OCI-LY1 (cell line): Measurements from ENCODE around the gene CFAP97D2.

Experiments used
- H2AFZ ChIP-seq: fragments of 200-600 bp; sonication (generic), shearing (Covaris generic); 2 replicates; pipeline ENCODE4 v1.6.0; 2014; ENCODE audit warnings: antibody characterized with exemption, mild to moderate bottlenecking, low read length
- H3F3A ChIP-seq: fragments of 200-600 bp; sonication (generic), shearing (Covaris generic); 2 replicates; pipeline ENCODE4 v1.6.0; 2014; ENCODE audit warnings: mild to moderate bottlenecking, antibody characterized with exemption, low read length, moderate library complexity; ENCODE audit not compliant: insufficient read depth
- H3K27ac ChIP-seq: fragments of 200-600 bp; sonication (generic); 2 replicates; pipeline ENCODE4 v1.5.1; 2014; ENCODE audit warnings: low read length, mixed run types, mild to moderate bottlenecking, low read depth; ENCODE audit not compliant: poor library complexity, severe bottlenecking
- H3K27me3 ChIP-seq: fragments of 200-600 bp; sonication (generic); 2 replicates; pipeline ENCODE4 v1.6.0; 2014; ENCODE audit warnings: antibody characterized with exemption, mild to moderate bottlenecking, low read length, moderate library complexity; ENCODE audit not compliant: insufficient read depth
- H3K36me3 ChIP-seq: fragments of 200-600 bp; sonication (generic); 2 replicates; pipeline ENCODE4 v1.6.1; 2014; ENCODE audit warnings: mild to moderate bottlenecking, antibody characterized with exemption, low read length, moderate library complexity, mixed read lengths; ENCODE audit not compliant: insufficient read depth
- H3K4me1 ChIP-seq: fragments of 200-600 bp; sonication (generic); 2 replicates; pipeline ENCODE4 v1.5.1; 2014; ENCODE audit warnings: mild to moderate bottlenecking, low read length, moderate library complexity; ENCODE audit not compliant: insufficient read depth, severe bottlenecking
- H3K4me2 ChIP-seq: fragments of 200-600 bp; sonication (generic), shearing (Covaris generic); 2 replicates; pipeline ENCODE4 v1.6.1; 2014; ENCODE audit warnings: low read length
- H3K4me3 ChIP-seq: fragments of 200-600 bp; sonication (generic); 2 replicates; pipeline ENCODE4 v1.5.1; 2014; ENCODE audit warnings: low read length, low read depth, mild to moderate bottlenecking, mixed read lengths; ENCODE audit not compliant: poor library complexity, severe bottlenecking
- H3K79me2 ChIP-seq: fragments of 200-600 bp; shearing (Covaris generic); 2 replicates; pipeline ENCODE4 v1.6.1; 2016; ENCODE audit warnings: mixed run types, low read length, mixed read lengths; ENCODE audit not compliant: insufficient read depth
- H3K9ac ChIP-seq: fragments of 200-600 bp; sonication (generic), shearing (Covaris generic); 2 replicates; pipeline ENCODE4 v1.6.1; 2014; ENCODE audit warnings: mild to moderate bottlenecking, low read length, mixed read lengths
- H3K9me2 ChIP-seq: fragments of 200-600 bp; sonication (generic), shearing (Covaris generic); 2 replicates; pipeline ENCODE4 v1.6.1; 2014; ENCODE audit warnings: low read depth, mild to moderate bottlenecking, low read length, mixed read lengths
- H3K9me3 ChIP-seq: fragments of 200-600 bp; shearing (Covaris generic); 2 replicates; pipeline ENCODE4 v1.6.1; 2014; ENCODE audit warnings: low read length, mixed read lengths
- H4K20me1 ChIP-seq: fragments of 200-600 bp; sonication (generic), shearing (Covaris generic); 2 replicates; pipeline ENCODE4 v1.6.0; 2016; ENCODE audit warnings: mild to moderate bottlenecking, low read length; ENCODE audit not compliant: insufficient read depth
- EZH2 ChIP-seq: fragments of 200-600 bp; sonication (generic), shearing (Covaris generic); IDR thresholded peaks from 2 replicates; pipeline ENCODE4 v1.8.0; 2017; ENCODE audit warnings: borderline replicate concordance, mixed run types, mild to moderate bottlenecking, antibody characterized with exemption, low read length, moderate library complexity, mixed read lengths
- TF ChIP-seq, protein P1 (sequence below): fragments of 200-600 bp; sonication (generic), shearing (Covaris generic); IDR thresholded peaks from 2 replicates; pipeline ENCODE4 v1.5.1; 2017; ENCODE audit warnings: mild to moderate bottlenecking, antibody characterized with exemption, low read length, moderate library complexity, mixed read lengths

The CFAP97D2 gene

DNA sequence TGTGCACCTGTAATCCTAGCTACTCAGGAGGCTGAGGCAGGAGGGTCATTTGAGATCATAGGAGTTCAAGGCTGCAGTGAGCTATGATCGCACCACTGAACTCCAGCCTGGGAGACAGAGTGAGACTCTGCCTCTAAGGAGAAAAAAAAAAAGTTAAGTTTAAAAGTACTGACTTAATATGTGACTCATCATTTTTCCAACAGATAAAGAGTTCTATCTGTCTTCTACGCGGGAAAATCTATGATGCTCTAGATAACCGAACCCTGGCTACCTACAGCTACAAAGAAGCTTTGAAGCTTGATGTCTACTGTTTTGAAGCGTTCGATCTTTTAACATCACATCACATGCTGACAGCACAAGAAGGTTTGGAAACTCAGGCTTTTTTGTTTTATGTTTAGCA lies 62.9 kb downstream of the CFAP97D2 start:
- Histone ChIP-seq H3K9ac (no peak overlapping the region), H3F3A (no peaks in the 10 kb centered on the region), H3K27me3 (no peaks in the 10 kb centered on the region), H3K4me1 (no peaks in the 10 kb centered on the region), H3K9me3 (no peaks in the 10 kb centered on the region), H2AFZ (no peak overlapping the region), H3K9me2 (no peaks in the 10 kb centered on the region), H3K4me3 (no peak overlapping the region), H3K27ac (no peak overlapping the region), H3K4me2 (no peak overlapping the region), H4K20me1 (no peaks in the 10 kb centered on the region), H3K36me3 (peaks cover 99% of the 10 kb centered on the region), H3K79me2 (no peaks in the 10 kb centered on the region)
- TF ChIP-seq, protein P1, sequence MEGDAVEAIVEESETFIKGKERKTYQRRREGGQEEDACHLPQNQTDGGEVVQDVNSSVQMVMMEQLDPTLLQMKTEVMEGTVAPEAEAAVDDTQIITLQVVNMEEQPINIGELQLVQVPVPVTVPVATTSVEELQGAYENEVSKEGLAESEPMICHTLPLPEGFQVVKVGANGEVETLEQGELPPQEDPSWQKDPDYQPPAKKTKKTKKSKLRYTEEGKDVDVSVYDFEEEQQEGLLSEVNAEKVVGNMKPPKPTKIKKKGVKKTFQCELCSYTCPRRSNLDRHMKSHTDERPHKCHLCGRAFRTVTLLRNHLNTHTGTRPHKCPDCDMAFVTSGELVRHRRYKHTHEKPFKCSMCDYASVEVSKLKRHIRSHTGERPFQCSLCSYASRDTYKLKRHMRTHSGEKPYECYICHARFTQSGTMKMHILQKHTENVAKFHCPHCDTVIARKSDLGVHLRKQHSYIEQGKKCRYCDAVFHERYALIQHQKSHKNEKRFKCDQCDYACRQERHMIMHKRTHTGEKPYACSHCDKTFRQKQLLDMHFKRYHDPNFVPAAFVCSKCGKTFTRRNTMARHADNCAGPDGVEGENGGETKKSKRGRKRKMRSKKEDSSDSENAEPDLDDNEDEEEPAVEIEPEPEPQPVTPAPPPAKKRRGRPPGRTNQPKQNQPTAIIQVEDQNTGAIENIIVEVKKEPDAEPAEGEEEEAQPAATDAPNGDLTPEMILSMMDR = no peak
- TF ChIP-seq EZH2 = no peak

- no peaks in the 10 kb centered on the region for H3K79me2 ChIP-seq
- H3K27ac ChIP-seq = no peak overlapping the region
- no peaks in the 10 kb centered on the region for H3F3A ChIP-seq
- no peak overlapping the region for H3K4me3 ChIP-seq
- no peak overlapping the region for H3K9ac ChIP-seq
- no peak for TF ChIP-seq EZH2
- TF ChIP-seq, protein P1 = no peak
- no peaks in the 10 kb centered on the region for H3K9me2 ChIP-seq
- H3K36me3 ChIP-seq = peaks cover 98% of the 10 kb centered on the region
- H3K27me3 ChIP-seq = no peaks in the 10 kb centered on the region
- H3K4me1 ChIP-seq = no peaks in the 10 kb centered on the region
- no peak overlapping the region for H3K4me2 ChIP-seq
- H4K20me1 ChIP-seq = no peaks in the 10 kb centered on the region
- H2AFZ ChIP-seq = no peak overlapping the region
- no peaks in the 10 kb centered on the region for H3K9me3 ChIP-seq
Observed at GRCh38 chr13:114243971-114244370, 64.9 kb downstream of the CFAP97D2 start.

- Histone ChIP-seq H3K36me3 (peaks cover 98% of the 10 kb centered on the region), H2AFZ (no peak overlapping the region)
- TF ChIP-seq, protein P1 = no peak; the same call in 1 of the 2 replicates
- no peak for TF ChIP-seq EZH2
Observed at GRCh38 chr13:114244637-114245036, 65.6 kb downstream of the CFAP97D2 start.

More at GRCh38 chr13:114244637-114245036, 65.6 kb downstream of the CFAP97D2 start:
- Histone ChIP-seq H3K79me2 (no peaks in the 10 kb centered on the region), H3K9me3 (no peaks in the 10 kb centered on the region), H3K9ac (no peak overlapping the region), H3K27ac (no peak overlapping the region), H3K27me3 (no peaks in the 10 kb centered on the region), H4K20me1 (no peaks in the 10 kb centered on the region), H3K4me1 (no peaks in the 10 kb centered on the region), H3F3A (no peaks in the 10 kb centered on the region), H3K4me3 (no peak overlapping the region), H3K9me2 (no peaks in the 10 kb centered on the region), H3K4me2 (no peak overlapping the region)
